ENCODE results near the gene SAMD8. TPM values are rescaled to one million over a fixed set of nuclear protein-coding genes. Genes with fewer than 3 reads are reported as not detected.
"Not testable (repeated sequence)": the region's sequence is repeated elsewhere in the genome, so short reads cannot be mapped to it uniquely, and the experiment has no call there.

Gene SAMD8
- total and polyA plus RNA-seq, 8 donors = 12.9 to 22.4 (median 14.2) TPM

GRCh38 chr10:75186310-75186709 lies 74.9 kb downstream of the SAMD8 start:
- H3K36me3 ChIP-seq = peaks cover 0 to 9% of the 10 kb centered on the region in 2 donors
- H3K4me3 ChIP-seq = no peak overlapping the region
- no peak for TF ChIP-seq CTCF (IDR thresholded peaks at IDR 0.05)
- no peak overlapping the region for H3K27ac ChIP-seq
- peaks cover 0 to 8% of the 10 kb centered on the region in 2 donors for H3K4me1 ChIP-seq
- H3K27me3 ChIP-seq = no peaks in the 10 kb centered on the region
- DNase-seq = no peak
- H3K9me3 ChIP-seq = no peaks in the 10 kb centered on the region
- peak; percentile 34 for ATAC-seq
- intact Hi-C loops (cut with DNase I) = loop anchor here in 1 of 2 donors (5.0 kb wide), 1 partner anchor 41 kb away; no protein-coding TSS in a partner anchor

- no peak overlapping the region for H3K27ac ChIP-seq
These were observed 76.5 kb downstream of the SAMD8 start for GRCh38 chr10:75187961-75188426.

GRCh38 chr10:75188522-75188921 lies 77.1 kb downstream of the SAMD8 start:
- H3K27me3 ChIP-seq, H3K27ac ChIP-seq, ATAC-seq, DNase-seq, H3K9me3 ChIP-seq, H3K4me3 ChIP-seq, H3K36me3 ChIP-seq: not testable (repeated sequence)
- H3K4me1 ChIP-seq = peaks cover 0 to 24% of the 10 kb centered on the region in 2 donors
- intact Hi-C loops (cut with DNase I) = loop anchor here in 1 of 2 donors (5.0 kb wide), 1 partner anchor 39 kb away; no protein-coding TSS in a partner anchor

More at GRCh38 chr10:75187961-75188426, 76.5 kb downstream of the SAMD8 start:
- H3K9me3 ChIP-seq = no peaks in the 10 kb centered on the region
- peaks cover 0 to 24% of the 10 kb centered on the region in 2 donors for H3K4me1 ChIP-seq
- intact Hi-C loops (cut with DNase I) = loop anchor here in 1 of 2 donors (5.0 kb wide), 1 partner anchor 39 kb away; no protein-coding TSS in a partner anchor
- H3K4me3 ChIP-seq = no peak overlapping the region
- peaks cover 0 to 2% of the 10 kb centered on the region in 2 donors for H3K36me3 ChIP-seq
- DNase-seq (peak in 2 of 4 donors; percentile 40 to 53), ATAC-seq (peak; percentile 68)
- peak; percentile 41 to 53 for TF ChIP-seq CTCF (IDR thresholded peaks at IDR 0.05)
- no peaks in the 10 kb centered on the region for H3K27me3 ChIP-seq

- no peak for ATAC-seq
- Histone ChIP-seq H3K4me1 (peaks cover 0 to 24% of the 10 kb centered on the region in 2 donors), H3K36me3 (no peaks in the 10 kb centered on the region), H3K27ac (no peak overlapping the region), H3K9me3 (no peaks in the 10 kb centered on the region), H3K4me3 (no peak overlapping the region), H3K27me3 (no peaks in the 10 kb centered on the region)
- TF ChIP-seq CTCF (IDR thresholded peaks at IDR 0.05) = no peak
- intact Hi-C loops (cut with DNase I) = loop anchor here in 1 of 2 donors (5.0 kb wide), 1 partner anchor 38 kb away; no protein-coding TSS in a partner anchor
- DNase-seq = no peak
These were observed 78.0 kb downstream of the SAMD8 start for GRCh38 chr10:75189266-75190096.

- intact Hi-C loops (cut with DNase I) = no loop called here
- peak; percentile 87 for ATAC-seq
- peak in 3 of 4 donors; percentile 57 to 80 (median 59) for DNase-seq
- Histone ChIP-seq H3K4me3 (no peak overlapping the region), H3K27me3 (no peaks in the 10 kb centered on the region), H3K4me1 (peaks cover 0 to 23% of the 10 kb centered on the region in 2 donors), H3K27ac (peak overlapping the region in 1 of 2 donors; percentile 59), H3K9me3 (no peaks in the 10 kb centered on the region), H3K36me3 (no peaks in the 10 kb centered on the region)
- TF ChIP-seq CTCF (IDR thresholded peaks at IDR 0.05) = no peak
These were observed 80.5 kb downstream of the SAMD8 start for GRCh38 chr10:75191821-75192568.

- peaks cover 0 to 18% of the 10 kb centered on the region in 2 donors for H3K4me1 ChIP-seq
These were observed 83.2 kb downstream of the SAMD8 start for GRCh38 chr10:75194625-75195024.

More at GRCh38 chr10:75194625-75195024, 83.2 kb downstream of the SAMD8 start:
- H3K27ac ChIP-seq; H3K9me3 ChIP-seq; H3K27me3 ChIP-seq; H3K4me3 ChIP-seq; intact Hi-C loops (cut with DNase I); DNase-seq; H3K36me3 ChIP-seq; ATAC-seq: not testable (repeated sequence)

Data from left lung (tissue), 10 donors.